HG03432 (cell line): ENCODE measurements around the gene CA12.
"Not testable (repeated sequence)": the region's sequence is repeated elsewhere in the genome, so short reads cannot be mapped to it uniquely, and the experiment has no call there.

ENCODE experiments used
- ATAC-seq: cut with Tn5 transposase; IDR thresholded peaks from one replicate; pipeline ENCODE4 v1.9.1; 2021; ENCODE audit warnings: mild to moderate bottlenecking, moderate library complexity; ENCODE audit not compliant: unreplicated experiment

The CA12 gene

DNA sequence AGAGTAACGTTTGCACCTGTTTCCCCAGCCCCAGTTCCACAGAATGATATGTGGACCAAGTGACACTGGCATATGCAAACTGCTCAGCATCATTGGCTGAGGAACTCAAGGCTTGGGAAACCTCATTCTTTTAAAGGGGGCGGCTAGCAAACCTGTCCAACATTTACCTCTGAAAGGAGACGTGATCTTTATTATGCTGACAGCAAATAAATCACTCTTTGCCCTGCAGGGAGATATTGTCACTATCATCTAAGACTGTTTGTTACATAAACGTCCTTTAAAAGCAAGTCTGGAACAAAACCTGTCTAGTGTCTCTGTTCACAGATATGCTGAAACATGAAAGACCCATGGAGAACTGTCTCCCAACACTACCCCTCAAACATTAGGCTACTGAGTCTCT lies 21.5 kb downstream of the CA12 start:
- ATAC-seq, result no peak

- ATAC-seq, result no peak
Observed at GRCh38 chr15:63358241-63359029, 23.2 kb downstream of the CA12 start.

DNA sequence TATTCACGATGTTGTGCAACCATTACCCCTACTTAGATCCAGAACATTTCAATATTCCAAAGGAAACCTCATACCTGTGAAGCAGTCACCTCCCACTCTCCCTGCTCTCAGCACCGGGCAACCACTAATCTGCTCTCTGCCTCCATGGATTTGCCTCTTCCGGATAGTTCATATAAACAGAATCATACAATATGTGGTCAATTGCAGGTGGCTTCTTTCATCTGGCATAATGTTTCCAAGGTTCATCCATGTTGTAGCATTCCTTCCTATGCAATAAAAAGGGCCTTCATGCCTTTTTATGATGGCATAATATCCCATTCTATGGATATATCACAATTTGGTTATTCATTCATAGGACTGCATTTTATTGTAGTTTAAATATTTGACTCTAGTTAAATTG lies 23.9 kb downstream of the CA12 start:
- ATAC-seq, result no peak

GRCh38 chr15:63357061-63357460 lies 24.6 kb downstream of the CA12 start:
- ATAC-seq, result no peak

- no peak for ATAC-seq
Observed at GRCh38 chr15:63354821-63355650, 26.6 kb downstream of the CA12 start.

GRCh38 chr15:63353887-63354286 lies 27.8 kb downstream of the CA12 start:
- ATAC-seq, result no peak

- no peak for ATAC-seq
Observed at GRCh38 chr15:63353261-63353660, 28.4 kb downstream of the CA12 start.

- no peak for ATAC-seq
Observed at GRCh38 chr15:63352808-63353207, 28.8 kb downstream of the CA12 start.

GRCh38 chr15:63351170-63351569 lies 30.5 kb downstream of the CA12 start:
- ATAC-seq, result no peak

DNA sequence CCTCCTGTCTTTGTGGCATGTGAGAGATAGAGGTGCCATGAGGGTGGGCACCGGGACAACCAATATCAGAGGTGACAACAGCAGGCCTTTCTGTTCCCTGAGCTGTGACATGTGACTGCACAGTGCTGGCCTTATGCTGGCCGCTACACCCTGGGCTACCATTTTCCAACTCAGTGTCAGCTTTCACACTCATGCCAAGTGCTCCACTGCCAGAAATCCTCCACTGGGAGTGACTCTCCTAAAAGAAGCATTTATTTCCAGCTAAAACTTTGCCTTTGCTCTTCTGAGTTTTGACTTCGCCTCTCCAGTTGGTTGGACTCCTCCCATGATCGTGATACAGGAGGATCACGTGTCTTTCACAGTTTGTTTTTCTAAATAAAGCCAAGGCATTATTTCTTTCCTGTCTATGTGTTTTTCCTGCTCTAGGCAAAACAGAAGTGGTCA lies 31.4 kb downstream of the CA12 start:
- no peak for ATAC-seq

DNA sequence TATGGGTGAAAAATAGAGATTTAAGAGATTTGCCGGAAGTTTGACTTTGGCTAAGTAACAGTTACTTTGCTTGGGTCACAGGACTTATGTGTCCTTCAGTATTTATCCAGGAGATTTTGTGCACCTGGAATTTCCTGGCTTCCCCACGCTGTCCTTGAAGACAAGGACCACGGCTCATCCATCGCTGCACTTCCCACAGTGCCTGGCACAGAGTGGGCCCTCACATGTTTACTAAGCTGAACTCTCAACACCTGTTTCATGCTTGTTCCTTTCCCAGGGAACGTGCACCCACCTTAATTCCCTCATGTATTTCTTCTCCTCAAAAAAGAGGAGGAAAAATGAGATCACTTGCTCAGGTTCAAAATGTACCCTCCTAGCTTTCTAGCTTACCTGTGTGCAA lies 32.0 kb downstream of the CA12 start:
- ATAC-seq, result no peak

DNA sequence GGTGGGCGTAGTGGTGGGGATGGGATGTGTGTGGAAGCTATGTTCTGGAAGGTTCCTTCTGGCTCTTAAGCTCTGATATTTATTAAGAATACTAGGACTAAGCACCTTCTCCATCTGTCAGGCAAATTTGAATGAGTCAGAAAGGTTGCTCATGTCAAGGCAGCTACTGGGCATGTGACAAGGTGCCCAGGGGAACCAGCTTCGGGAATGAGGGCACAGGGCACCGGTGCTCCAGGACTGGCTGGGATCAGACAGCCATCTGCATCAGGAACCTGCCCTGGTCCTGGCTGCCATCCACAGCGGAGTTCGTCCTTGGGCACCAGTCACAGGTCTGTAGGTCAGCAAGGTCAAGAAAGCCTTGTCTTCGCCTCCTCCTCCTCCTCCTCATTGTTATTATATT lies 32.5 kb downstream of the CA12 start:
- no peak for ATAC-seq

DNA sequence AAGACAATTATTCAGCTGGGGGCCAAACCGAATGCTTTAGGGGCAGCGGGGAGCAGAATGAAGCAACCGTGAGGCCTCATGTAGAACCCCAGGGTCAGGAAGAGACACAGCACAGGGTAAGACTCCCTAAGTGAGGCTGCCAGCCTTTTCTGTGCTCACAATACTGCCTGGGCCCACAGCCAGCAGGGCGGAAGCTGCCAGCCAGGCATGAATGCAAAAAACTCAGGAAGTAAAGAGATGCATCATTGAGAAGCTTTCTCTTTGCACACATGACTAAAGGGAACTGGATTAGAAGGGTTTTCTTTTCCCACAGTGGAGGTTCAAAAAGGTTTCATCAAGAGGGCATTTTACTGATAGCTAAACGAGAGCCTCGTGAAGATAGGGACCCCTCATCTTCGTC lies 33.3 kb downstream of the CA12 start:
- no peak for ATAC-seq

- ATAC-seq, result no peak
Observed at GRCh38 chr15:63347074-63347857, 34.4 kb downstream of the CA12 start.

DNA sequence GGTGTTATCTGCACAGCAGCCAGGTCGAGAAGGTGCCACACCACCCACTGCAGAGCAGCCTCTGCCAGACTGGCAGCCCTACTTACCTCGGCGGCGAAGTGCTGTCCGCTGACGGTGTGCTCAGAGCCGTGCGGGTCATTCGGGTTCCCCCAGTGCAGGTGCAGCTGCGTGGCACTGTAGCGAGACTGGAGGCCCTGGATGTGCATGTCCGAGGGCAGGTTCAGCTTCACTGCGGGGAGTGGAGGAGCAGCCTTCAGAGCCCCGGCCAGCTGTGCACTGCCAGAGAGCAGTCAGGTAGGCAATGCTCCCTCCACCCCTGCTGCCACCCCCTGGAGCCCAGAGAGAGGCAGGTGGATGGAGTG lies 36.3 kb downstream of the CA12 start:
- ATAC-seq, result no peak

GRCh38 chr15:63344731-63345390 lies 36.8 kb downstream of the CA12 start:
- no peak for ATAC-seq

GRCh38 chr15:63342996-63343562 lies 38.6 kb downstream of the CA12 start:
- not testable (repeated sequence) for ATAC-seq

DNA sequence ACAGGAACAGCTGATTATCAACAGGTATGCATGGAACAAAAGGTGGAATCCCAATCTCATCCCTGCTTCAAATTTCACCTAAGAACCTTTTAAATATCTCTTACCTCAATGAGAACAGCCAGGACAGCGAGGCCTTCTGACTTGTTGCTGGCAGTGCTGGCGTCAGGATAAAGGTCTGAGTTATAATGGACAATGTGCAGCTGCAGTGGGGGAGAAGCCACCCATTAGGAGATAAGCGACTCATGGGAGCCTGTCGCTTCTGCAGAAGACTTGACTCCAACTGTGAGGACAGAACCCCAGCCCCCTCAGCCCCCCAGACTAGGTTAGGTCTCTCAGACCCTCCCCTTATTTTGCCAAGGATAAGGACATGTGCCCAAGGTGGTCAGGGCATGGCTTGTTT lies 39.7 kb downstream of the CA12 start:
- ATAC-seq, result no peak

- no peak for ATAC-seq
Observed at GRCh38 chr15:63340878-63341277, 40.8 kb downstream of the CA12 start.

GRCh38 chr15:63340353-63340752 lies 41.3 kb downstream of the CA12 start:
- no peak for ATAC-seq

GRCh38 chr15:63339836-63340235 lies 41.8 kb downstream of the CA12 start:
- no peak for ATAC-seq
